ENCODE measurements around the gene SSBP2. TPM values are rescaled to one million over a fixed set of nuclear protein-coding genes. Genes with fewer than 3 reads are reported as not detected.
"Not testable (repeated sequence)": the region's sequence is repeated elsewhere in the genome, so short reads cannot be mapped to it uniquely, and the experiment has no call there.

Gene SSBP2
- polyA plus RNA-seq, 3 donors = 12.5 to 36.6 (median 22.2) TPM

- no peak overlapping the region for H3K27ac ChIP-seq (ENCODE audit: low read depth, low read length)
These were observed 118.2 kb downstream of the SSBP2 start for GRCh38 chr5:81632679-81633078.

GRCh38 chr5:81631621-81632020 is 119.3 kb downstream of the SSBP2 start:
- WGBS, 3 donors = 0 to 80% (median 76%) methylated on average over 1 of the region's 1 CpG
- no peak overlapping the region for H3K27ac ChIP-seq (ENCODE audit: low read depth, low read length)

GRCh38 chr5:81631124-81631523 is 119.8 kb downstream of the SSBP2 start:
- H3K27ac ChIP-seq (ENCODE audit: low read depth, low read length) = no peak overlapping the region
- WGBS, 3 donors = 50 to 92% (median 68%) methylated on average over 7 of the region's 7 CpGs

DNA sequence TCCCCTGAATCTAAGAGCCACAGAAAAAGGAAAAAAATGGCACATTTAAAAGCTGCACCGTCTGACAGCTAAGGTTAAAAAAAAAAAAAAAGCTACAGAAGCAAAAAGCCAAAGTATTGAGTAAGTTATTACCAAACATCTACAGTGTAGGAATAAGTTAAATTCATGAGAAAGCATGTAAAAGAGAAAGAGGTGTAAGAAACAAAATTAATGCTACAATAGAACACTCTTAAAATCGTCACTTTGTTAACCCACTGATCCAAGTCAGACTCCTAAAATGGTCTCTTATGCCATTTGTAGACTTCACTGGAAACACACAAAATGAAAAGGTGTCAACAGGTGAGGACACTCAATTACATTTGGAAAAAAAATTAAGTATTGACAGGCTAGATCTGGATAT is 120.2 kb downstream of the SSBP2 start:
- H3K27ac ChIP-seq (ENCODE audit: low read depth, low read length) = no peak overlapping the region
- WGBS, 3 donors = 46 to 80% (median 48%) methylated on average over 2 of the region's 2 CpGs

DNA sequence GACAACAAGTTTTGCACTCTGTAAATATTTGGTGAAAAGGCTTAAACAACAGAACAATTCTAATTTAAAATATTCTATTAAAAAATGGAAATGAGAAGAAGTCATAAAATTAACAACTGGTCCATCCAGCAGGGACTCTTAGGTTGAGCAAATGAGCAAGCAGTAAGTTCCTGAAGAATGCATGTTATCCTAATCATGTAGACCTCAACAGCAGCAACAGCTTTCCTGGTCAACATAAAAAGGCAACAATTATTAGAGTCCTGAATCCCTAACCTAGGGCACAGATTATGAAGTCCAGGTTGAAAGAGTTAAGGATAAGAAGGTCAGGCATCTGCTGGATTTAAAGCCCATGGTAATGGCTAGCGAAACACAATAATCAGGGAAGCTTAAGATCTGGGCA is 120.9 kb downstream of the SSBP2 start:
- WGBS, 3 donors = 95 to 100% (median 100%) methylated on average over 1 of the region's 1 CpG
- H3K27ac ChIP-seq (ENCODE audit: low read depth, low read length) = no peak overlapping the region

- H3K27ac ChIP-seq (ENCODE audit: low read depth, low read length) = not testable (repeated sequence)
- 81 to 94% (median 89%) methylated on average over 4 of the region's 4 CpGs for WGBS, 3 donors
These were observed 122.8 kb downstream of the SSBP2 start for GRCh38 chr5:81628061-81628460.

- H3K27ac ChIP-seq (ENCODE audit: low read depth, low read length) = no peak overlapping the region
- 42 to 45% (median 43%) methylated on average over 1 of the region's 1 CpG for WGBS, 3 donors
These were observed 124.4 kb downstream of the SSBP2 start for GRCh38 chr5:81626524-81626923.

- WGBS, 3 donors = 96 to 98% (median 97%) methylated on average over 7 of the region's 7 CpGs
- H3K27ac ChIP-seq (ENCODE audit: low read depth, low read length) = no peak overlapping the region
These were observed 141.0 kb downstream of the SSBP2 start for GRCh38 chr5:81609810-81610375.

- 86 to 100% (median 90%) methylated on average over 1 of the region's 1 CpG for WGBS, 3 donors
- no peak overlapping the region for H3K27ac ChIP-seq (ENCODE audit: low read depth, low read length)
These were observed 141.9 kb downstream of the SSBP2 start for GRCh38 chr5:81608976-81609375.

DNA sequence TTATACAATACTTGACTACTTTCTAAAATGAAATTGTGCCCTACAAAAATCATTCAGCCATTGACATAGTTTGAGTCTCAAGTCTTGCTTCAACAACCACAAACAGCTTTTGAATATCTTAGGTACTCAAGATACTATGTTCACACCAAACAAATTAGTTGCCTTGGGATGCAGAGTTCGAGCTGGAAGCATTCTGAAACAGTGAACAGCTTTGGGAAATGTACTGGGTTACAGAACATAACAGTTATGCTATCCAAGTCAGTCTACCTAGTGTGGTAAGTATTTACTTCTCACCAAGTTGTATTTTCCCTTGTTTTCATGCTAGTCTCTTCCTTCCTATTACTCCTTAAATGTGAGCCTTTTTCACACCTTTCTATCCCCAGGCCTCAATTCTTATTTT is 143.2 kb downstream of the SSBP2 start:
- 89 to 93% (median 92%) methylated on average over 1 of the region's 1 CpG for WGBS, 3 donors
- H3K27ac ChIP-seq (ENCODE audit: low read depth, low read length) = no peak overlapping the region

DNA sequence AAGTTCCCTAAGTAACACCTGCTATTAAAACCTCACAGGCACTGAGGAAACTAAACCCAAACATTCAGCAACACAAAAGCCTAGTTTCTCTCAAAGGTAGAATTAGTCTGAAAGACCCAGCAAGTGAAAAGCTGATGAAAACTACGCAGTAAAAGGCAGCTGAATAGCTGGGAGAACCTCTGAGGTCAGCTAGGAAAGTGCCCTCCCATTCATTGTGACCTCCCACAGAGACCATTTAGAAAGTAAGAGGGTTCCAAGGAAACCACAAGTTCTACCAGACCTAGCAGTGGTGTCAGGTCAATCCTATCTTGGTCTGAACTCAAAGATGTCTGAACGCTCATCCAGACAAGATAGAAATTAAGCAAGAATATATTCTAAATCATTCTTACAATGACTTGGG is 144.7 kb downstream of the SSBP2 start:
- H3K27ac ChIP-seq (ENCODE audit: low read depth, low read length) = no peak overlapping the region
- WGBS, 3 donors = 77 to 96% (median 88%) methylated on average over 2 of the region's 2 CpGs

DNA sequence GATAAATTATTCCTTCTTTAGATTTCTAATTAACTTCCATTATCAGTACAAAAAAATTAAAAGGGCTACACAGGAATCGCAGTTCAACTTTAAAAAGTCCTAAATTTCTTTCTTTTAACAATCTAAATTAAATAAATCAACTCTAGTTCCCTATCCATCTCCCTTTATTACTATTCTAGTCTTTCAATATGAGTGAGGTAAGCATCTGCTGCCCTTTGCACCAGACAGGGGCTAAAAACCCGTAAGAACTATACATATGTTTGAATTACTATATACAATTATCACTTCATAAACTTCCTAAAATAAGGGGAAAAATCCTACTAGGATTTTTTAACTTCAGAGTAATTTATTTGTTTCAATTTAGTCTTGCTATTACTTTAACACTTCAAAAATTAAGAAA is 145.6 kb downstream of the SSBP2 start:
- 95 to 99% (median 98%) methylated on average over 2 of the region's 2 CpGs for WGBS, 3 donors
- H3K27ac ChIP-seq (ENCODE audit: low read depth, low read length) = no peak overlapping the region

DNA sequence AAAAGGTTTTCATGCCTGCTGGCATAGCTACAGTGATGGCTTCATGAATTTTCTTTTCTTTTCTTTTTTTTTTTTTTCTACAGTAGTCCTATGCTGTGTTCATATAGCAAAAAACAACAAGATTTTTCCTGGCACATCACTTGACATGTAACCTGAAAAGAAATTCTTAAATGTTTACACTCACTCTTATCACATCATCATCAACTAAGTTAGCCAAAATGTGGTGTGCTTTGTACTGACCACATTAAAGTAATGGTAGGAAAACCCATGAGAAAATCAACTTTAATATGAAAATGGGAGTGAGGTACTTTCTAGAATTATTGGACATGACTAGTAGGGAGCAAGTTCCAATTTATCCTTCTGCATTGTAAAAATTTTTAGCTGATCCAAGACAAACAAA is 146.7 kb downstream of the SSBP2 start:
- H3K27ac ChIP-seq (ENCODE audit: low read depth, low read length) = no peak overlapping the region

- 88 to 95% (median 89%) methylated on average over 1 of the region's 1 CpG for WGBS, 3 donors
- H3K27ac ChIP-seq (ENCODE audit: low read depth, low read length) = no peak overlapping the region
These were observed 149.0 kb downstream of the SSBP2 start for GRCh38 chr5:81601919-81602318.

DNA sequence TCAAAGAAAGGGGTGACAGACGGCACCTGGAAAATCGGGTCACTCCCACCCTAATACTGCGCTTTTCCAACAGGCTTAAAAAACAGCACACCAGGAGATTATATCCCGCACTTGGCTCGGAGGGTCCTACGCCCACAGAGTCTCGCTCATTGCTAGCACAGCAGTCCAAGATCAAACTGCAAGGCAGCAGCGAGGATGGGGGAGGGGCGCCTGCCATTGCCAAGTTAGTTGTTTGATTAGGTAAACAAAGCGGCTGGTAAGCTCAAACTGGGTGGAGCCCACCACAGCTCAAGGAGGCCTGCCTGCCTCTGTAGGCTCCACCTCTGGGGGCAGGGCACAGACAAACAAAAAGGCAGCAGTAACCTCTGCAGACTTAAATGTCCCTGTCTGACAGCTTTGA is 158.8 kb downstream of the SSBP2 start:
- 96 to 99% (median 97%) methylated on average over 7 to 10 of the region's 10 CpGs for WGBS, 3 donors
- H3K27ac ChIP-seq (ENCODE audit: low read depth, low read length) = not testable (repeated sequence)

DNA sequence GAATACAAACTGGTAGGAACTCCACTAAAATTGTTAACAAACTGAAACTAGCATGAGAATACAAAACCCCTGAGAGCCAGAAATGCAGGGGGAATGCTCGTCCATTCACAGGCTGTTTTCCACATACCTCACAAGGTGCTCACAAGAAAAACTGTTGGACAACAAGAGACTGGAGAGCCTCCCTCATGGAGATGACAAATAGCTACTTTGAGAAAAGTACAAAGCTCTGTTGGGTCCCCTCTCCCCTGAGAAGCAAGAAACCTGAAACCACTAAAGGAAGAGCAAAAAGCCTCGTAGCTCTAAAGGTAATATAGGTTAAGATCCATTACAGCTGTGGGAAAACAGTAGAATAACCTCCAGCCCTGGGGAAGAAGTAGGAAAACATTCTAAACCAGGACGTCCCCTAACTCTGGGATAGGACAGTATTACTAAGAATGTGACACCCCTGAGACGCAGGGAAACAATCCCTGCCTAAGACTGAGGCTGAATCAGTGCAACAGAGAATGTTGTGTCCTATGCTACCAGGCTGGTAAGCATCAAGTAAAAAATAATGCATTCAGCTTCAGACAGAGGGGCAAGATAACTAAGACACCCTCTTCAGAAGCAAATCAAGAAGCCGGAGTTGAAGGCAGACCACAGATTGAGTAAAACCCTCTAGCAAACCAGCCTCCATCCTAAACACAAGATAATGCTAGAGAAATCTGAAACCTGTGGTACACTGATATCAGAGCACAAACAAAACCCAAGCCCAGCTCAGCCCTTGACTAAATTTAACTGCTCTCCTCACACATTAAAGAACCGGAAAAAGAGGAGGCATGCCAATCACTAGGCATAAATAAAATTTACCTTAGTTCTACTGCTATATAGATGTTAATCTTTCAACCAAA is 160.2 kb downstream of the SSBP2 start:
- 84 to 87% (median 86%) methylated on average over 6 of the region's 6 CpGs for WGBS, 3 donors
- no peak overlapping the region for H3K27ac ChIP-seq (ENCODE audit: low read depth, low read length)

DNA sequence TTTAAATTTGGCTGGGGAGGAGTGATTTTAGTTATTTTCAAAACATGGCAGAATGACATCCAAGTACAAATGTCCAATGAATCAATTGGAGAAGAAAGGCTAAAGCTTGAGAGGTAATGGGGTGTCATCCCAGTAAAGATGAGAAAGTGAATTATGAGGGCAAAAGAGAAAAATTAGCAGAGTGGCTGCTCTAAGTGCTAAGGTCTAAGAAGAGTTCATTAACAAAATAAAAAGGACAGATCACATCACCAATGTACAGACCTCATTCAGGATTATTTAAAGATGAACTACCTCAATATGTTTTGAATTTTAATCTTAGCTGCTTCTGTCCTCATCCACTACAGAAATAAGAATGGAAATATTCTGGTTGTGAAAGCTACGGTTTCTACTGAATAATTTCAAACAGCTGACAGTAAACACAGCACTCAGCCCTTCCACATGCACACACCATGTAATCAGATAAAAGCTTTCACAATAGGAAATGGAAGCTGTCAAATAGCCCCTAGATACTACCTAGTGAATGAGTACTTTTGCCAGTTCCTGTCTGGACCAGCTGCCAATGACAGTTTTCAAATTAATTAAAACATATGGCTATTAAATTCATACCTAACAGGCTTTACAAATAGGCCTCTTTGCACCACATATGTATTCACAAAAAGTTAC is 171.5 kb downstream of the SSBP2 start:
- WGBS, 3 donors = 28 to 42% (median 38%) methylated on average over 1 of the region's 1 CpG

GRCh38 chr5:81577091-81577490 is 173.8 kb downstream of the SSBP2 start:
- WGBS, 3 donors = 84 to 99% (median 93%) methylated on average over 3 of the region's 3 CpGs
- no peak overlapping the region for H3K27ac ChIP-seq (ENCODE audit: low read depth, low read length)

More for the DNA sequence above, 171.5 kb downstream of the SSBP2 start:
- no peak overlapping the region for H3K27ac ChIP-seq (ENCODE audit: low read depth, low read length)

- WGBS, 3 donors = 89 to 96% (median 94%) methylated on average over 1 of the region's 1 CpG
- H3K27ac ChIP-seq (ENCODE audit: low read depth, low read length) = no peak overlapping the region
These were observed 175.0 kb downstream of the SSBP2 start for GRCh38 chr5:81575924-81576323.

DNA sequence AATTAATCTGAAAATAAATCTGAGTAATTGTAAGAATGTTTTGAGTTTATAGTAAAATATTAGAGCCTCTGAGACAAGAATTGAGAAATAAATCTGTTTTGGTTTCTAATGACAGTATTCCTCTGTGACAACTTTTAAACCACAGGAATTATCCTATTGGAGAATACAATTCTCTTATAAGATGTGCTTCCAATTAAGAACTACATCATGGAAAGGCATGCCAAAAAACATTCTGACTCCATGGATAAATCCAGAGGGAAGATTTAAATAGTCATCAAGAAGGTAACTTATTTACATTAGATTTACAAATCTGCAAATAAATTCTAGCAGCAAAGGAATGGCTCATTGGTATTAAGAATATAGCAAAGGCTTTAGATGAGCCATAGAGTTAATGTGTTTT is 178.7 kb downstream of the SSBP2 start:
- no peak overlapping the region for H3K27ac ChIP-seq (ENCODE audit: low read depth, low read length)
